GM10847 (cell line): Measurements from ENCODE around the gene AIFM2.

ENCODE experiments used
- POLR2A ChIP-seq: IDR thresholded peaks from 2 replicates; pipeline ENCODE4 v1.6.1; 2011; ENCODE audit not compliant: insufficient read length; ENCODE audit errors: extremely low read depth

AIFM2 gene

DNA sequence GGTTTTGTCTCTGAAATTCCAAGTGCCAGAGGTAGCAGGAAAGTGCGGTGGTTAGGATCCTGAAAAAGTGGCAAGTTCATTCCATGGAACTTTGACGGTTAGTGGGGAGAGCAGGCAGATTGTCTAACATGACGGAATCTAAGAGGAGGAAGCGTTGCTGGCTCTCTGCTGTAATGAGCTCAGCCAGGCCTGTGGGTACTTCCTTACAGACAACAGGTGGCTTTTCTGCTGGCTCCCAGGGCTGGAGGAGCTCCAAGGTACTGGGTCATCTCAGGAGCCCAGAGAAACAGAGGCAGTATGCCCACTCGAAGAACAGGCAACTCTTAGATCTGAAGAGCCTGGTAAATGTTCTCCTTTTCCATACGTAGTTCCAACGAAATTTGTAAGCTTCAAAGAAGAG lies 3.1 kb upstream of the AIFM2 start:
- no peak for TF ChIP-seq POLR2A

GRCh38 chr10:70135046-70135445 lies 2.4 kb upstream of the AIFM2 start:
- no peak for TF ChIP-seq POLR2A

DNA sequence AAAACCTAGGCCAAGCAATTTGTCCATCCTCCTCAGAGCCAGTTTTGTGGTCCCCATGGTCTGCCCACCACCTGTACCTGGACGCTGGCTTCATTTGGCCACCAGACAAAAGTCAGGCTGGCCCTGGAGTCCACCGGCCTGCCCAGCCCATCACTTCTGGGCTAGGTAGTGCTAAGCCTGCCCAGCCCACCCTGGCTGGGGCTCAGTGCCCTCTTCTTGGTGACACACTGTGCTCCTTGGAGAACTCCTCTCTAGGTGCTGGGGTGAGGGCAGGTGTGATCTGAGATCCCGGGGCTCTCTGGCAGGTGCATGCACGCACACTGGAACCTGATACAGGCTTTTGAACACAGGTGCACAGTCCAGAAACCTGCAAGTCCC lies 1.1 kb downstream of the AIFM2 start:
- TF ChIP-seq POLR2A = no peak

- no peak for TF ChIP-seq POLR2A
Observed at GRCh38 chr10:70130878-70131559, 1.6 kb downstream of the AIFM2 start.

- no peak for TF ChIP-seq POLR2A
Observed at GRCh38 chr10:70126700-70127395, 5.8 kb downstream of the AIFM2 start.

- no peak for TF ChIP-seq POLR2A
Observed at GRCh38 chr10:70125918-70126552, 6.6 kb downstream of the AIFM2 start.

GRCh38 chr10:70124918-70125317 lies 7.7 kb downstream of the AIFM2 start:
- no peak for TF ChIP-seq POLR2A

DNA sequence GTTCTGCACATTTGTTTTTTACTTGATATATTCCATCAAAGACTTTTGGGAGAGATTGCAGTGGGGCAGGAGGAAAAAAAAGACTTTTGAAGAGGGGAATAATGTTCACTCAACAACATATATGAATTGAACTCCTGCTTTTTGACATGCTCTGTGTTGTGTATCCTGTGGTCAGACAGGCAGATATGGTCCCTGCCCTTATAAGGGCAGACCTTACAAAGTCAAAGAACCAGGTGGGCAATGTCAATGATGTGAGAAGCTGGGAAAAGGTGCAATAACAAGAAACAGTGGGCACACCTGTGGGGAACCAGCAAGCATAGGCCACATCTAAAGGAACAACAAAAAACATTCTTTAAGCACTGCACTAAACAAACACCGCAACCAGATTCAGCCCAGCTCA lies 8.2 kb downstream of the AIFM2 start:
- no peak for TF ChIP-seq POLR2A

- TF ChIP-seq POLR2A = no peak
Observed at GRCh38 chr10:70123817-70124216, 8.8 kb downstream of the AIFM2 start.

DNA sequence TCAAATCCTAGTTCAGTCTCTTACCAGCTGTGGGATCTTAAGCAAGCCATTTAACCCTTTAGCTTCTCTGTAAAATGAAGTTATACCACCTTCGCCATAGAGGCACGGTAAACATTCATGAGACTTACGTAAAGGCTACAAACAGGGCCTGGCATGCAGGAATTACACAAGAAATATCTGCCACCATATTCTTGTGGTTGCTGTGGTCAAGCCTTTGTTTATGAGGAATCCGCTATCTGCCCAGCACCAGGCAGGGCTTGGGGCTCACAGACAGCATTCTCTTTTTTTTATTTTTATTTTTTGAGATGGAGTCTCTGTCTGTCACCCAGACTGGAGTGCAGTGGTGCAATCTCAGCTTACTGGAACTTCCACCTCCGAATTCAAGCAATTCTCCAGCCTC lies 9.9 kb downstream of the AIFM2 start:
- TF ChIP-seq POLR2A = no peak

DNA sequence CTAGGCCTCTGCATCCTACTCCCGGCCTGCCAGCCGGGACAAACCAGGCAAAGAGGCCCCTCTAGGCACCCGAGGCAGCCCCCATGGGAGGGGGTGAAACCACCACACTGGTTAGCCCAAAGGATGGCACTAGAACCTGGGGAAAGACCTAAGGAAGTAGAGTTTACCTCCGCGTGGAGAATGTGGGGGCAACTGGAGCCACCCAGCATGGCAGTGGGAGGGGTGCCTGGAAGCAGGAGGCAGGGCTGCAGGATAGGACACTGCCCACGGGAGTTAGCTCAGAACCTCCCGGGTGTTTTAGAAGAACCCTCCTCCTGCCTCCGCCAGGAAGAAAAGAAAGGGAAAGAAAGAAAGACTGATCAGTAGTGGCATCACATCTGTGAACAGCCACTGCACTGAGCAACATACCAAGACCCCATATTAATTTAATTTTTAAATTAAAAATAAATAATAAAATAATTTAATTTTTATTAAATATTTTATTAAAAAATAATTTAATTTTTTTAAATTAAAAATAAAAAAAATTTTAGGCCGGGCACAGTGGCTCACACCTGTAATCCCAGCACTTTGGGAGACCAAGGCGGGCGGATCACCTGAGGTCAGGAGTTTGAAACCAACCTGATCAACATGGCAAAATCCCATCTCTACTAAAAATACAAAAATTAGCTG lies 11.2 kb downstream of the AIFM2 start:
- no peak for TF ChIP-seq POLR2A

DNA sequence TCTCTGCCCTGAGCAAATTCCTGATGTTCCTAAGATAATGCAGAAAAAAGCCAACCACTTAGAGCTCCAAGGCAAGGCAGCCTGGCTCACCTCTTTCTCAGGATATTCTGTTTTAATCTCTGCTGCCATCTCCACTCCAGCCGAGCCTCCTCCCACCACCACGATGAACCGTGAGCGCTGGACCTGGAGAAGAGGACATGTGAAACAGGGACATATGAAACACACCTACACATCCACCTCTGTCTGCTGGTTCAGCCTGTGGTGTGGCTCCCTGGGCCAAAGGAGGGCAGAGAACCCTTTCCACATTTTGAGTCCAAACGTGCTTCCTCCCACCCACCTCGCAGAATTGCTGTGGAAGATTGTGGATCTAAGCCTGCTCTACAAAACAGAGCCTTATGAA lies 12.2 kb downstream of the AIFM2 start:
- no peak for TF ChIP-seq POLR2A

DNA sequence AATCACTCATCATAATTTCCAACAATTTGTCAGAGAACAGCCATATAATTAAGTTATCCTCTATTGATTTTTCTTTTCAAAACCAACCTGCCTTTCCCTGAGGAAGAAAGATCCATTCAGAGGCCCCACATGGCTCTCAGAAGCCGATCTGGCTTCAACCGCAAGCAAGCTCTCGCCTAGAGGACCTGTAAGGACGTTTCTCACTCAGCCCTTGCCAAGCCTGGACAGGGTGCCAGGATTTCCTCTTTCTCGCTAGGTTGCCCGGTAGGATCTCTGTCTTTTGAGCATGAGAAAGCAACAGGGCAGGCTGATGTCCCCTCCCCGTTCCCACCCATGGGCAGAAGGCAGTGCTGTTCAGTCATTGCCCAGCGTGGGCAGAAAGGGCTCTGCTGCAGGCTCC lies 13.0 kb downstream of the AIFM2 start:
- no peak for TF ChIP-seq POLR2A

- TF ChIP-seq POLR2A = no peak
Observed at GRCh38 chr10:70119197-70119596, 13.4 kb downstream of the AIFM2 start.

GRCh38 chr10:70118196-70118595 lies 14.4 kb downstream of the AIFM2 start:
- no peak for TF ChIP-seq POLR2A

GRCh38 chr10:70117646-70118045 lies 15.0 kb downstream of the AIFM2 start:
- TF ChIP-seq POLR2A = no peak
